ENCODE measurements around the gene PROCA1. TPM values are rescaled to one million over a fixed set of nuclear protein-coding genes. Genes with fewer than 3 reads are reported as not detected.
A peak's percentile ranks its signal among the peaks of the same experiment; 100 is the strongest.
"Not testable (repeated sequence)": the region's sequence is repeated elsewhere in the genome, so short reads cannot be mapped to it uniquely, and the experiment has no call there.

Gene PROCA1
- total RNA-seq, 2 experiments from 2014 or later, result 3.1 to 3.9 TPM

DNA sequence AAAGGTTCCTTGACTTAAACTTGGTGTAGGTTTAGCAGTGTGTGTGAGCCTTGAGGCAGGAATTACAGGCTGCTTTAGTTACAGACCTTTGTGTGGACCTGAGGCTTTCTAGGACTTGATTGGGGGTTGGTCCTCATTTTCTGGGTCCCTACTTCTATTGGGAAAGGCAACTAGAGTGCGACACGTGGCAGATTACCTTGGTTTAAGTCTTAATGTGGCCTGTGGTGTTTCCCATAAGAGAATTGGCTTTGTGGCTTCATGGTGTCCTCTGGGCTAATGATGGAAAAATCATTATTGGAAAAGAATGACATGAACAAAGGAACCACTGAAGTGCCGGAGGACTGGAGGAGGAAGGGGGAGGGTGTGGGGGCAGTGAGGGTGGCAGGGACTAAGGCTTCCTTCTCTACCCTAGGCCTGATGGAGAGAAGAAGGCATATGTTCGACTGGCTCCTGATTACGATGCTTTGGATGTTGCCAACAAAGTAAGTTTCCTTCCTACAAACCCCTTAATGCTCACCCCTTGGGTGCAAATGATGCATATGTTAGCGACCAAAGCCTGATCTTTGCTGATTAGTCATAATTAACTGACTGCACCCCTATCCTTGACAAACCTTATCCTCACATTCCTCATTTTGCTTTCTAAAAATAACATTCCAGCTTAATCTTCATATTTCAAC lies 11.6 kb upstream of the PROCA1 start:
- H3K9me3 Mint-ChIP-seq, result no peaks in the 10 kb centered on the region
- peak overlapping the region; percentile 90 for H3K27ac Mint-ChIP-seq
- DNase-seq, result no peak
- H3K4me3 Mint-ChIP-seq, result peak overlapping the region; percentile 100
- peaks cover 15% of the 10 kb centered on the region for H3K27me3 Mint-ChIP-seq
- H3K36me3 Mint-ChIP-seq, result peaks cover 61% of the 10 kb centered on the region
- H3K4me1 Mint-ChIP-seq, result peaks cover 47% of the 10 kb centered on the region

DNA sequence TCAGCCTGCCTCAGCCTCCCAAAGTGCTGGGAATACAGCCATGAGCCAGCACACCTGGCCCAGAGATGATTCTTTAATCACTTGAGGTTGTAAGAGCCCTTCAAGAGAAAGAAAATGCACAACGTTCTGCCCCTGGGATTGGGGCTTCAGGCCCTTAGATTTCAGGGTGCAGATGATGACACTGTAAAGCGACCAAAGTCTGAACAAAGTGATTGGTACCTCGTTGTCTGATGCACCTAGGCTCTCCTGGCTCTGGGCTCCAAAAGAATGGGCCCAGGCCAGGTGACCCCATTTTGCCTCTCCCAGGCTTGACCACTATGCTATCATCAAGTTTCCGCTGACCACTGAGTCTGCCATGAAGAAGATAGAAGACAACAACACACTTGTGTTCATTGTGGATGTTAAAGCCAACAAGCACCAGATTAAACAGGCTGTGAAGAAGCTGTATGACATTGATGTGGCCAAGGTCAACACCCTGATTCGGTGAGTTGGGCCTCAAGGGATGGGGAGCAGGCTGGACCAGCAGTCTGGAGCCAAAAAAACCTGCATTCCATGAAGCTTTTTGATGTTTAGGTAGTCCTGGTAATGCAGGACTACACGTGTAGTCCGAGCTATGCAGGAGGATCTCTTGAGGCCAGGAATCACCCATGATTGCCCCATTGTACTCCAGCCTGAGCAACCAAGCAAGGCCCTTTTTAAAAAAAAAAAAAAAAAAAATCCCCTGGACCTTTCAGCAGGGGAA lies 10.9 kb upstream of the PROCA1 start:
- Mint-ChIP-seq H3K36me3 (peaks cover 61% of the 10 kb centered on the region), H3K27ac (peak overlapping the region; percentile 100), H3K9me3 (no peaks in the 10 kb centered on the region), H3K4me3 (peak overlapping the region; percentile 100), H3K27me3 (peaks cover 20% of the 10 kb centered on the region), H3K4me1 (peaks cover 47% of the 10 kb centered on the region)
- no peak for DNase-seq

DNA sequence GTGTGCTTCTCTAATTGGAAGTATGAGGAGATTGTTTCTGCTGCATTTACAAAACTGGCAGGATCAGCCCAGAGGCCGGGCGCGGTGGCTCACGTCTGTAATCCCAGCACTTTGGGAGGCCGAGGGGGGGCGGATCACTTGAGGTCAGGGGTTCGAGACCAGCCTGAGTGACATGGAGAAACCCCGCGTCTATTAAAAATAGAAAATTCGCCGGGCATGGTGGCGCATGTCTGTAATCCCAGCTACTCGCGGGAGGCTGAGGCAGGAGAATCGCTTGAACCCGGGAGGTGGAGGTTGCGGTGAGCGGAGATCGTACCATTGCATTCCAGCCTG lies 9.3 kb upstream of the PROCA1 start:
- Mint-ChIP-seq H3K27ac (peak overlapping the region; percentile 100), H3K4me1 (peaks cover 45% of the 10 kb centered on the region), H3K27me3 (peaks cover 28% of the 10 kb centered on the region), H3K4me3 (peak overlapping the region; percentile 100), H3K36me3 (peaks cover 61% of the 10 kb centered on the region)
- not testable (repeated sequence) for H3K9me3 Mint-ChIP-seq, DNase-seq

DNA sequence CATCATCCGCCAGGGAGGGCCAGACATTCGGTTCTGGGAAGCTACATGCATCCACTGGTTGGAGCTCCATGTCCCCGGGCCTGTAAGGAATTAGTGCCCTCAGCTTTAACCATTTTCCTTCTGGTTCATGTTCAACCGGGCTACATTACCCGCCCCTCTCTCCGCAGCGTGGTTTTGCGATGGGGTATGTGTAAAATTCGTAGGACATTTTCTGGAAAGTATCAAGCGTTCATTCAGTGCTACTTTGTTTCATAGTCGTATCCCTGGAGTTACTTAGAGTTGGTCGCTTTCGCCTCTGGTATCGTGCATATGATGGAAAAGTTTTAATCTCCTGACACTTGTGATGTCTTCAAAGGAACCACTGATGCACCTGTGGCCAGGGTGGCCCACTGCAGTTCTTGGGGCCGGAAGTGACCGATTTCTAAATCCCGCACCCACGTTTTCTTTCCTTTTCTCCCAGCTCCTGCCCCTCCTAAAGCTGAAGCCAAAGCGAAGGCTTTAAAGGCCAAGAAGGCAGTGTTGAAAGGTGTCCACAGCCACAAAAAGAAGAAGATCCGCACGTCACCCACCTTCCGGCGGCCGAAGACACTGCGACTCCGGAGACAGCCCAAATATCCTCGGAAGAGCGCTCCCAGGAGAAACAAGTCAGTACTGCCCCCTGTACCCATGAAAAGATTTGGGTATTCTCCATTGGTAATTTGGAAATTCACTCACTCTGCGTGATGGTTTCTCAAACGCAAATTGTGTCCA lies 8.7 kb upstream of the PROCA1 start:
- Mint-ChIP-seq H3K4me3 (peak overlapping the region; percentile 100), H3K36me3 (peaks cover 56% of the 10 kb centered on the region), H3K9me3 (no peaks in the 10 kb centered on the region), H3K27me3 (peaks cover 30% of the 10 kb centered on the region), H3K27ac (peak overlapping the region; percentile 100), H3K4me1 (peaks cover 42% of the 10 kb centered on the region)
- peak; percentile 42 for DNase-seq

DNA sequence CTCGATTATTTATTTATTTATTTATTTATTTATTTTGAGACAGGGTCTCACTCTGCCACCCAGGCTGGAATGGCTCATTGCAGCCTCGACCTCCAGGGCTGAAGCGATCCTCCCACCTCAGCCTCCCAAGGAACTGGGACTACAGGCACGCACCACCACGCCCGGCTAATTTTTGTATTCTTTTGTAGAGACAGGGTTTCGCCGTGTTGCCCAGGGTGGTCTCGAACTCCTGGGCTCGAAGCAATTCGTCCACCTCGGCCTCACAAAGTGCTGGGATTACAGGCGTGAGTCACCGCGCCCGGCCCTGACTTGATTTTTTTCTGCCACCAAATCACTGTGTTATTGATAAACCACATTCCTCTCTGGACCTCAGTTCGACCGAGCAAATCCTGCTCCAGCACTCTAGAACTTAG lies 7.3 kb upstream of the PROCA1 start:
- no peak for DNase-seq
- peak overlapping the region; percentile 100 for H3K27ac Mint-ChIP-seq
- H3K4me1 Mint-ChIP-seq, result peaks cover 31% of the 10 kb centered on the region
- peak overlapping the region; percentile 100 for H3K4me3 Mint-ChIP-seq
- peaks cover 41% of the 10 kb centered on the region for H3K27me3 Mint-ChIP-seq
- H3K36me3 Mint-ChIP-seq, result peaks cover 42% of the 10 kb centered on the region
- no peaks in the 10 kb centered on the region for H3K9me3 Mint-ChIP-seq

DNA sequence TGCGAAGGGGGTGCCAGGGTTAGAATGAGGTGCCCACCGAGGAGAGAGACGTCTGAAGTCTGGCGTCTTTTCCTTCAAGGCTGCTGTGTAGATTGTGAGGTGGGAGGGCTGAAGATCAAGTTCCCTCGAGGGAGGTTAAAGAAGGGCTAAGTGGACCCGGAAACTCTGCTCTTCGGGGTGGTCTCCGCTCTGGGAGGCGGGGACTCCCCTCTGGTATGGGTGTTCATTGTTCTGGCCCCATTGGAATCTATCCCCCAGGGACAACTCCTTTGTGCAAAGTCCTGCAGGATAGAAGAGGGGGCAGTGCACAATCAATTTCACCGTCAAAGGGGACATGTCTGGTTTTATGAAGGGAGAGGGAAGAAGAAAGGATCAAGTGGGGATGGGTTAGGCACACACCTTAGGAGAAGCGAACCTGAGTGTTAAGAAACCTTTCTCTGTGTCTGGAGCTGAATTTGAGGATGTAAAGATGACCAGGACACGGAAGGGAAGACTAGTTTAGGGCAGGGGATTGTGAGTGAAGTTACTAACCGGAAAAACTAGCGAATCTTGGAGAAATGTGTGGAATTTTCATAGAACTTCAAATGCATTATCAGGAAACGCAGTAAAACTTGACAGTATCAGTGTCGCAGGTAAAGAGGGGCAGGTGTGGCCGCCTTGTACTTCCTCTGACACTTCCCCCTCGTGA lies 6.8 kb upstream of the PROCA1 start:
- Mint-ChIP-seq H3K4me1 (peaks cover 25% of the 10 kb centered on the region), H3K4me3 (peak overlapping the region; percentile 62), H3K9me3 (no peaks in the 10 kb centered on the region), H3K36me3 (peaks cover 37% of the 10 kb centered on the region), H3K27ac (peak overlapping the region; percentile 64), H3K27me3 (peaks cover 45% of the 10 kb centered on the region)
- DNase-seq, result no peak

DNA sequence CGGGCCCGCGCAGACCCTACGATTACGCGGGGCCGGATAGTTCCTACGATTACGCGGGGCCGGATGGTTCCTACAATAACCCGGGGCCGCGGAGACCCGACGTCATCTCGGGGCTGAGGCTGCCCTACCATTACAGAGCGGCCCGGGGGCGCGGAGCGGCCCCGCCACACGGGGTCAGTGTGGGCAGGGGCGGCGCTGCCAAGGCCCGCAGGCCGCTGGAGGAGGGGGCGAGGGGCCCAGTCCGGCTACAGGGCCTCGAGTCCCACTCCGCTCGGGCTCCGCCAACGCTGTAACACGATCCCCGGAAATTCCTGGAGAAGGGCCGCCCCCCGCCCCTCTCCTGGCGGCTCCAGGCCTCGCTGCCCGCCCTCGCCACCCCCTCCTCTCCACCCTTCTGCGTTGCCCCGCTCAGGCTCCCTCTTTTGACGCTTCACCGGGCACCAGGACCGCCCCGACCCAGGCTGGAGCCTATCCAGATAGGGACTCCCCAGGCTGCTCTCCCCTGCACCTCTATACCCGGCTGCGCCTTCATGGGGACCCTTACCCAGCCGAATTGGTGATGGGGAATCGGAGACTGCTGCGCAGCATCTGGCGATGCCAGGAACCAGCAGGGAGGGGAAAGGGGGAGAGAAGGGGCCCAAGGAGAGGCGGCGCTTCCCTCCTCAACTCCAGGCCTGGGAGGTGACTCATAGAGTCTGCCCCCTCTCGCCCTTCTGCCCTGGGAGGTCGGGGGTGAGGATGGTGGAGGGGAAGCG lies 6.1 kb upstream of the PROCA1 start, which contains the start of gene RAB34:
RAB34 (minus strand) TSS at position 291 of the 755 bp plus-strand sequence. CDS start 602 bp downstream, outside the sequence.
- Mint-ChIP-seq H3K9me3 (no peaks in the 10 kb centered on the region), H3K27me3 (peaks cover 45% of the 10 kb centered on the region), H3K4me1 (peaks cover 20% of the 10 kb centered on the region), H3K36me3 (peaks cover 30% of the 10 kb centered on the region), H3K27ac (peak within 1 kb of the TSS; percentile 64), H3K4me3 (peak within 1 kb of the TSS; percentile 62)
- DNase-seq, result no peak

DNA sequence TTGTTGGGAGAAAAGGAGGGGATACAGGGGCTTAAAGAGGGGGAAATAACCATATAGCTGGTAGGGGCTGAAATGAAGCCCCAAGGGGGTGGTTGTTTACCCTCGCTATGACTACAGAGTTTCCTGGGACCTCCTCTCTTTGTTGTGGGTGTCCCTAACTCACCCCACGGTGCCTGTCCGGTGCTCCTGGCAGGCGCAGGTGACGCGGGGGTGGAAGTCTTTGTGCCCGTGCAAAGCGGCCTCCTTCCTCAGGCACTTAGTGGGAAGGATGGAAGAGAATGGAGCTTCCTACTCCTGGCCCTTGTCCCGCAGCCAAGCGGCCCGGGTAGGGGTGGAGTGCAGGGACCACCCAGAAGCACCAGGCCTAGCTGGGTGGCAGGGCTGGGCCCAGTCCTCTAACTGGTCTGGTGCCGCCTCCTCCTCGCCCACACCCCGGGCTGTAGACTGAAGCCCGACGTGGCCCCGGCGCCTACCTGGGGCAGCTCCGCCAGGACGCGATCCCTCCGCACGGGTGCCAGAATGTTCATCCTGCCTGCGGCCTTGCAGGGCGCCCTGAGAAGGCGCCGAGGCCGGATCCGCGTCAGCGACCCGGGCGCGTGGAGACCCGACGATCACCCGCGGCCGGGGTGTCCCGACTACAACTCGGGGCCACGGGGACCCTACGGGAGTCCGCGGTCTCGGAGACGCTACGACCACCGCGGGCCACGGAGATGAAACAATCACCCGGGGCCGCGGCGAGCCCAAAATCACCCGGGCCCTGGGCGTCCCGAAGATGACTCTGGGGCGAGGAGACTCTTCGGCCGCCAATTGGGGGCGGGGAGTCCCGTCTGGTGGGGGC lies 5.3 kb upstream of the PROCA1 start:
- H3K9me3 Mint-ChIP-seq, result no peaks in the 10 kb centered on the region
- peaks cover 45% of the 10 kb centered on the region for H3K27me3 Mint-ChIP-seq
- DNase-seq, result no peak
- H3K4me3 Mint-ChIP-seq, result peak overlapping the region; percentile 29
- peaks cover 22% of the 10 kb centered on the region for H3K36me3 Mint-ChIP-seq
- no peak overlapping the region for H3K27ac Mint-ChIP-seq
- H3K4me1 Mint-ChIP-seq, result peaks cover 17% of the 10 kb centered on the region

DNA sequence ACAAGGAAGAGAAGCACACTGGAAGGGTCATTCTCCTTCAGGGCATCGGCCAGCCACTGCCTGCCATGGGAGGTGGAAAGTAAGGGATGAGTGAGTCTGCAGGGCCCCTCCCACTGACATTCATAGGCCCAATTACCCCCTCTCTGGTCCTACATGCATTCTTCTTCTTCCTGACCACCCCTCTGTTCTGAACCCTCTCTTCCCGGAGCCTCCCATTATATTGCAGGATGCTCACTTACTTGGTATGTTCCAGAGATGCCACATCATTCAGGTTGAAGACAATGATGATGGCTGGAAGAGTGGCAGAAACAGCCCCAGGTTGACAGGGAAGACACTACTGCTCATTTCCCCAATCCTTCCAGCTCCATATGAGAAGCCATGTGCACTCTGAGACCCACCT lies 3.5 kb upstream of the PROCA1 start:
- H3K36me3 Mint-ChIP-seq, result peaks cover 5% of the 10 kb centered on the region
- no peaks in the 10 kb centered on the region for H3K9me3 Mint-ChIP-seq
- H3K27me3 Mint-ChIP-seq, result peaks cover 39% of the 10 kb centered on the region
- no peak overlapping the region for H3K4me3 Mint-ChIP-seq
- H3K4me1 Mint-ChIP-seq, result peaks cover 28% of the 10 kb centered on the region
- no peak for DNase-seq
- H3K27ac Mint-ChIP-seq, result no peak overlapping the region

DNA sequence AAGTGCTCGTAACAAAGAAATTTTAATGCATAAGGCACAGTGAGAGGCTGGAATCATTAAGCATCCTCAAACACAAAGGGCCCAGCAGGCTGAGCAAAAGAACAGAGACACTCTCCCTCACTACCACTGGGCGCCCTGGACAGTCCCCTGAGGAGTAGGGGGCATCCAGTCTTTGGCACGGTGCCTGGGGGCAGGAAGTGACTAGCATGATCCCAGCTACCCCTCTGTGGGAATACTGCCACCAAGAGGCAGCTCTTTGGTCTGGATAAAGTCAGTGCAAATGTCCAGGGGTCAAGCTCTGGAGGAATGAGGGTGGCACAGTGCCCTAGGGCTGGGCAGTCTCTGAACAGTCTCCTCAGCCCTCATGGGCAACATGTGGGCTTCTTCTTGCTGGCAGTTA lies 2.6 kb upstream of the PROCA1 start:
- no peaks in the 10 kb centered on the region for H3K9me3 Mint-ChIP-seq
- no peak for DNase-seq
- H3K4me1 Mint-ChIP-seq, result peaks cover 28% of the 10 kb centered on the region
- H3K36me3 Mint-ChIP-seq, result no peaks in the 10 kb centered on the region
- H3K4me3 Mint-ChIP-seq, result no peak overlapping the region
- peaks cover 36% of the 10 kb centered on the region for H3K27me3 Mint-ChIP-seq
- no peak overlapping the region for H3K27ac Mint-ChIP-seq

DNA sequence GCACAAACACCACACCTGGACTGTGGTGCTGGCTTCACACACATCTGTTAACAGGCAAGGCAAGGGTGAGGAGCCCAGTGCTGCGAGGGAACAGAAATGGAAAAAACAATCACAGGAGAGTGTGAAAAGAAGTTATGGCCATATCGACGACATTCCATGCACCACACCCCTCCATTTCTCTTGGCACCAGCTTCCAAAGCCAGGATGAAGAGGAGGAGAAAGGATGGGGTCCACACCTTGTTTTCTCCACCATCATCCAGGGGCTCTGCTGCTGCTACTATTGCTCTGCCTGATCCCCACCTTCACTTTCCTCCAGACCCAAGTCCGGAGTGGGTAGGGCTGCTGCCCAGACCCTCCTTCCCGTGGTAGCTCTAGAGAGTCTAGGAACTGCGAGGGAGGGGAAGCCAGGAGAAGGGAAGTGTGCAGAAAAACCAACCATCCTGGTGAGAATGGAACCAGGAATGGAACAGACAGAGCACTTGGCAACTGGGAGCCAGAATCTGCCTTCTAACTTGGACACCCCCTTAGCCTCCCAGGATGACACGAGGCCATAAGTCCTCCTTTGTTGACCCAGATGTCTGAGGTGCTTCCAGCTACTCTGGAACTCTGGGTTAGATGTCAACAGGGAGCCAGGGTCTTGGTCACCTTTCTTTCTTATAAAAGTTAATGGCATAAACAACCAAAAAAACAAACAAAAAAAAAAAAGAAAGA lies 1.2 kb upstream of the PROCA1 start:
- H3K36me3 Mint-ChIP-seq, result no peaks in the 10 kb centered on the region
- peak overlapping the region; percentile 88 for H3K4me3 Mint-ChIP-seq
- no peaks in the 10 kb centered on the region for H3K9me3 Mint-ChIP-seq
- H3K27ac Mint-ChIP-seq, result peak overlapping the region; percentile 94
- H3K4me1 Mint-ChIP-seq, result peaks cover 17% of the 10 kb centered on the region
- H3K27me3 Mint-ChIP-seq, result peaks cover 29% of the 10 kb centered on the region
- no peak for DNase-seq

DNA sequence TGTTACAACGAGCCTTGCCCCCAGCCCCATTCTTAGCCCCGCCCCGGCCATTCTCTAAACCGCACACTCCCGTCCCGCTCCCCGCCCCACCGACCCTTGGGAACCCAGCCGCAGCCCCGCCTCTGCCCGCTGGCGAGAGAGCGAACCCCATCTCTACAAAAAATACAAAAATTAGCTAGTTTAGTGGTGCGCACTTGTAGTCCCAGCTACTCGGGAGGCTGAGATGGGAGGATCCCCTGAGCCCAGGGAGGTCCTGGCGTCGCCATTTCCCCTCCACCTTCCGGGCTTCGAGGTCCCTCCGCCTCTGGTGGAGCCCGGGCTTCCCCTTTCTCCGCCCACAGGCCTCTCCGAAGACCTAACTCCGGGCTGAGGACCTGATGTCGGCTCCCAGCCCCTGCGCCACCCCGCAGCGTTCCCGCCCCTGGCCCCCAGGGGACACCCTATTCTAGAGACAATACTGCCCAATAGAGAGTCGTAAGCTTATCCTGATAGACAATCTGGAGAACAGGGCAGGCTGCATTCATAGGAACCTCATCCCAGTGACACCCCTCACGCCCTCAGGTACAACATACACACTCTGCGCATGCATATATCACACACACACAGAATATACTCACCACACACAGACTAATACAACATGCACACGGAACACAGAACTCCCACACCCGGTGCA lies 480 bp upstream of the PROCA1 start:
- Mint-ChIP-seq H3K36me3 (no peaks in the 10 kb centered on the region), H3K4me1 (peaks cover 16% of the 10 kb centered on the region), H3K27me3 (peaks cover 28% of the 10 kb centered on the region), H3K9me3 (no peaks in the 10 kb centered on the region), H3K4me3 (peak overlapping the region; percentile 88), H3K27ac (peak overlapping the region; percentile 94)
- peak; percentile 80 for DNase-seq
